GM18907 (cell line): Measurements from ENCODE around the gene APOL6.
"Not testable (repeated sequence)": the region's sequence is repeated elsewhere in the genome, so short reads cannot be mapped to it uniquely, and the experiment has no call there.

Experiments
- ATAC-seq: cut with Tn5 transposase; IDR thresholded peaks from one replicate; pipeline ENCODE4 v1.9.1; 2021; ENCODE audit warnings: mild to moderate bottlenecking, moderate library complexity; ENCODE audit not compliant: unreplicated experiment

Gene APOL6

GRCh38 chr22:35617137-35617755 is 31.0 kb upstream of the APOL6 start, which contains the start of gene MB:
TSS of gene MB (minus strand) at chr22:35617329. CDS start at chr22:35617257, 72 bp downstream.
- ATAC-seq = no peak

GRCh38 chr22:35618427-35619223 is 29.6 kb upstream of the APOL6 start:
- ATAC-seq = no peak

- ATAC-seq = no peak
These were observed 28.7 kb upstream of the APOL6 start for GRCh38 chr22:35619336-35620094.

GRCh38 chr22:35620624-35621251 is 27.5 kb upstream of the APOL6 start:
- ATAC-seq = no peak

GRCh38 chr22:35621451-35621850 is 26.8 kb upstream of the APOL6 start:
- no peak for ATAC-seq

- no peak for ATAC-seq
These were observed 25.9 kb upstream of the APOL6 start for GRCh38 chr22:35622191-35622913.

- not testable (repeated sequence) for ATAC-seq
These were observed 24.4 kb upstream of the APOL6 start for GRCh38 chr22:35623885-35624284.

GRCh38 chr22:35624547-35624946 is 23.7 kb upstream of the APOL6 start:
- ATAC-seq = no peak

GRCh38 chr22:35625763-35626432 is 22.3 kb upstream of the APOL6 start:
- no peak for ATAC-seq

- no peak for ATAC-seq
These were observed 20.8 kb upstream of the APOL6 start for GRCh38 chr22:35627267-35628041.

GRCh38 chr22:35628732-35629131 is 19.5 kb upstream of the APOL6 start:
- no peak for ATAC-seq

- no peak for ATAC-seq
These were observed 18.6 kb upstream of the APOL6 start for GRCh38 chr22:35629406-35630216.

- ATAC-seq = no peak
These were observed 17.9 kb upstream of the APOL6 start for GRCh38 chr22:35630387-35630793.

- no peak for ATAC-seq
These were observed 17.4 kb upstream of the APOL6 start for GRCh38 chr22:35630891-35631290.

- no peak for ATAC-seq
These were observed 16.6 kb upstream of the APOL6 start for GRCh38 chr22:35631597-35631996.

GRCh38 chr22:35632935-35633334 is 15.3 kb upstream of the APOL6 start:
- ATAC-seq = no peak

GRCh38 chr22:35633520-35633919 is 14.7 kb upstream of the APOL6 start:
- ATAC-seq = no peak

- ATAC-seq = no peak
These were observed 14.2 kb upstream of the APOL6 start for GRCh38 chr22:35634015-35634414.
